ENCODE measurements around the gene UROD.

Gene UROD

GRCh38 chr1:45015683-45016082, 3.6 kb downstream of the UROD start:
- no peak for TF ChIP-seq GATA2 (IDR thresholded peaks at IDR 0.05; ENCODE audit: low read depth, low read length)
- no peak for TF ChIP-seq GATA3 (IDR thresholded peaks at IDR 0.05; ENCODE audit: low read depth, low read length)

GRCh38 chr1:45016090-45016697, 4.1 kb downstream of the UROD start:
- TF ChIP-seq GATA3 (IDR thresholded peaks at IDR 0.05; ENCODE audit: low read depth, low read length) = no peak
- TF ChIP-seq GATA2 (IDR thresholded peaks at IDR 0.05; ENCODE audit: low read depth, low read length) = no peak

DNA sequence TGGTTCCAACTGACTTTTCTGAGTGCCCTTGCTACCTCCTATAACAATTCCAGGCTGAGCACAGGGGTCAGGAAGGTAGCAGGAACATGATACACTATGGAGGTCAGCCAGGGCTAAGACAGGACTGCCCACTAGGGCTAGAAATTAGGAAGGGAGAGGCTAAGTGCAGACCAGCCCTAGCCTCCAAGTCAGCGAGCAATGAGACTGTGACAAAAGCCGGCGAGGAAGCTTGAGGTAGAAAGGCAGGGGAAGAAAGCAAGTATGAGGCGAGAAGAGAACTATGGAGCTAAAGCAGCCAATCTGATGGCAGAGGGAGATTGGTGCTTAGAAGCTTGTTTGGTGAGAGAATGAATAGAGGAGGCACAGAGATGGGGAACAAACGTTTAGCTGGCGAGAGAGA, 4.7 kb downstream of the UROD start:
- no peak for TF ChIP-seq GATA3 (IDR thresholded peaks at IDR 0.05; ENCODE audit: low read depth, low read length)
- no peak for TF ChIP-seq GATA2 (IDR thresholded peaks at IDR 0.05; ENCODE audit: low read depth, low read length)

- TF ChIP-seq GATA3 (IDR thresholded peaks at IDR 0.05; ENCODE audit: low read depth, low read length) = no peak
- TF ChIP-seq GATA2 (IDR thresholded peaks at IDR 0.05; ENCODE audit: low read depth, low read length) = no peak
Observed at GRCh38 chr1:45018599-45019230, 6.7 kb downstream of the UROD start.

GRCh38 chr1:45023663-45024062, 11.6 kb downstream of the UROD start:
- TF ChIP-seq GATA3 (IDR thresholded peaks at IDR 0.05; ENCODE audit: low read depth, low read length) (no peak), GATA2 (IDR thresholded peaks at IDR 0.05; ENCODE audit: low read depth, low read length) (no peak)

- TF ChIP-seq GATA3 (IDR thresholded peaks at IDR 0.05; ENCODE audit: low read depth, low read length) = no peak
- no peak for TF ChIP-seq GATA2 (IDR thresholded peaks at IDR 0.05; ENCODE audit: low read depth, low read length)
Observed at GRCh38 chr1:45026446-45026845, 14.4 kb downstream of the UROD start.

GRCh38 chr1:45032837-45033236, 20.8 kb downstream of the UROD start:
- TF ChIP-seq GATA2 (IDR thresholded peaks at IDR 0.05; ENCODE audit: low read depth, low read length) (no peak), GATA3 (IDR thresholded peaks at IDR 0.05; ENCODE audit: low read depth, low read length) (no peak)

GRCh38 chr1:45033356-45033755, 21.3 kb downstream of the UROD start:
- TF ChIP-seq GATA3 (IDR thresholded peaks at IDR 0.05; ENCODE audit: low read depth, low read length) = no peak
- TF ChIP-seq GATA2 (IDR thresholded peaks at IDR 0.05; ENCODE audit: low read depth, low read length) = no peak

DNA sequence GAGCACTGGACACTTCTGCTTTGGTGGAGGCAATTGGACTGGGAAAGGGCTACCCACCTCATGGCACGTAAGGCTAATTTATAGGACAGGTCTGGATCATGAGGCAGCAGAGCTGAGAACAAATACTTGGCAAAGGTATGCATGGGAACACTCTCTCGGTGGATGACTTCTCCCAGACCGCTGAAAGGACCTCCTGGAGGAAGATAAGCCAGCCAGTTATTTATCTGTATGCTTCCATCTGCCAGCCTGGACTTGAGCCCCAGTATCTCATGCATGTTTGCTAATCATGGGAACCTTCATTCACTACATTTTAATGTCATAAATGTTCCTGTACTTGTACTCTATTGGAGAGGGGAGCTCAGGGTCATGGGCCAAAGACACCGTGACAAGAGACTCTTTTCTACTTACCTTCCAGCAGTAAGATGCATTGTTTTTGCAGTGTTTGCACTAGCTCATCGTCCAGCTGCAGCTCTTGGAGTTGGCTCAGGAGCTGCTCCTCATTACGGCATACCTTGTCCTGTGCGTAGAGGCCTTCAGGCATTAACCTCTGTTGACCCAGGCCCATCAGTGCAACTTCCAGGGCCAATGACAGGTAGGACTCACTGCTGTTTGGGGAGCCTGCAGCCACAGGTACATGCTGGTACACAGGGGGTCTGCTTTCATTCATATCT, 23.7 kb downstream of the UROD start:
- TF ChIP-seq GATA3 (IDR thresholded peaks at IDR 0.05; ENCODE audit: low read depth, low read length) = no peak
- no peak for TF ChIP-seq GATA2 (IDR thresholded peaks at IDR 0.05; ENCODE audit: low read depth, low read length)

- TF ChIP-seq GATA3 (IDR thresholded peaks at IDR 0.05; ENCODE audit: low read depth, low read length) (no peak), GATA2 (IDR thresholded peaks at IDR 0.05; ENCODE audit: low read depth, low read length) (no peak; the same call in 1 of the 2 replicates)
Observed at GRCh38 chr1:45037456-45037855, 25.4 kb downstream of the UROD start.

DNA sequence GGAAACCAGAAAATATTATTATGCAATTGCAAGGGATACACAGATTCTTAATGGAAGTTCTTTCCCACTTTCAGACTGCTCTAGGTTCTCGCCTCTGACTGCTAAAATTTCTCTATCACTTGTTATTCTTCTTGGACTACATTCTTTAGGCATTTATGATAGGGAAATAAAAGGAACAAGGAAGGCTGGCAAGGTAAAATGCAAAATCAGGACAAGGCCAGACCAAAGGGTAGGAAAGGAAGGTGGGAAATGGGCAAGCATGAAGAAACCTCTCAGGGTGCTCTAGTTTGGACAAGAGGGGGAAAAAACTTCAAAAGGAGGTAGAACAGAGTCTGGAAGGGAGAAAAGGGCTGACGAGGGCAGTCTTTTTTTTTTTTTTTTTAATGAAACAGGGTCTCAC, 26.2 kb downstream of the UROD start:
- TF ChIP-seq GATA3 (IDR thresholded peaks at IDR 0.05; ENCODE audit: low read depth, low read length) = no peak

DNA sequence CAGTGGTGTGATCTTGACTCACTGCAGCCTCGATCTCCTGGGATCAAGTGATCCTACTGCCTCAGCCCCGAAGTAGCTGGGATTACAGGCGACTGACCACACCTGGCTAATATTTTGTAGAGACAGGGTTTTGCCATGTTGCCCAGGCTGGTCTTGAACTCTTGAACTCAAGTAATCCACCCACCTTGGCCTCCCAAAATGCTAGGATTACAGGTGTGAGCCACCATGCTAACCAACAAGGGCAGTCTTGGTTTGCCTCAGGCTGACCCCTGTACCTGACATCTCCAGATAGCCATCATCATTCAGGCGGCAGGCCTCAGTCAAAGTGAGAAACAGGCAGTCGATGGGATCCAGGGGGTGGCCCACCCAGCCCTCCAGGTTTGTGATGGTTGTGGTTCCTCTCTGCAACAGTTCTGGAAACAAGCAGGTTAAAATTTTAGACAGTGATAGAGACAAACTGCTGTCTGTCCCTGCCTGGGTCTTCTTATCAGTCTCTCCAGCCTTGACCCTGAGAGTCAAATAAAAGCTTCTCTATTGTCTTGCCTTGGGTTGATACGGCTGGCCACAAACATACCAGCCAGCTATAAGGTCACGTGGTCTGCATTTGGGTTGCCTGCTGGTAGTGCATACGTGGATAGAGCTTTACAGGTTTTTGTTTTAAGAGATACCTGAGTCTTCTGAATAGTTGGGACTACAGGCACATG, 26.8 kb downstream of the UROD start:
- TF ChIP-seq GATA3 (IDR thresholded peaks at IDR 0.05; ENCODE audit: low read depth, low read length) (no peak), GATA2 (IDR thresholded peaks at IDR 0.05; ENCODE audit: low read depth, low read length) (no peak)

GRCh38 chr1:45040297-45040696, 28.2 kb downstream of the UROD start:
- no peak for TF ChIP-seq GATA3 (IDR thresholded peaks at IDR 0.05; ENCODE audit: low read depth, low read length)
- TF ChIP-seq GATA2 (IDR thresholded peaks at IDR 0.05; ENCODE audit: low read depth, low read length) = no peak

- TF ChIP-seq GATA3 (IDR thresholded peaks at IDR 0.05; ENCODE audit: low read depth, low read length) (no peak), GATA2 (IDR thresholded peaks at IDR 0.05; ENCODE audit: low read depth, low read length) (no peak)
Observed at GRCh38 chr1:45043094-45043493, 31.0 kb downstream of the UROD start.
